Stimulated activated CD4-positive, alpha-beta T cell treated with anti-CD3 and anti-CD28 coated beads, Interleukin-12 subunit alpha, Interleukin-12 subunit beta, amount 100 ng/mL, for 48 hours (primary cell): ENCODE measurements around the gene PRKCD.

ENCODE experiments used
- DNase-seq, 3 donors: peaks; one replicate each; pipeline ENCODE4 v3.0.0-alpha.2; 2020; ENCODE audit warnings: low read depth in 2 of 3, low spot score in 1 of 3

The PRKCD gene

DNA sequence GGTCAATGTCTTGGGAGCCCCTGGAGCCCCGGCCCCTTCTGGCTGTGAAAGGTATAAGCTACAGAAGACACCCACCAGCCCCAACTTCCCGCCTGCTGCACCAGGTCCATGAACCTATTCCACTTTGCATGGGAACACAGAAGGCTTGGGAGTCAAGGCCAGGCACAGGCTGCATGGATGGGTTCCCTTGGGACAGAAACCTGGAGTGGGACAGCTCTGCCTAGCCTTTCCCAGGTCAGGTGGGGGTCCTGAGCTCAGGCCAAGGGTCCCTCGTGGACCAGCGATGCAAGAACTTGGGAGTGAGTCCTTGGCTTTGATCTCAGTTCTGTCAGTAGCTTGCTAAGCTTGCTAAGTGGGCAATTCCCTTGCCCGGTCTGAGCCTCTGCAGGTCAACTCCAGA is 69.8 kb downstream of the PRKCD start:
- DNase-seq, result no peak

DNA sequence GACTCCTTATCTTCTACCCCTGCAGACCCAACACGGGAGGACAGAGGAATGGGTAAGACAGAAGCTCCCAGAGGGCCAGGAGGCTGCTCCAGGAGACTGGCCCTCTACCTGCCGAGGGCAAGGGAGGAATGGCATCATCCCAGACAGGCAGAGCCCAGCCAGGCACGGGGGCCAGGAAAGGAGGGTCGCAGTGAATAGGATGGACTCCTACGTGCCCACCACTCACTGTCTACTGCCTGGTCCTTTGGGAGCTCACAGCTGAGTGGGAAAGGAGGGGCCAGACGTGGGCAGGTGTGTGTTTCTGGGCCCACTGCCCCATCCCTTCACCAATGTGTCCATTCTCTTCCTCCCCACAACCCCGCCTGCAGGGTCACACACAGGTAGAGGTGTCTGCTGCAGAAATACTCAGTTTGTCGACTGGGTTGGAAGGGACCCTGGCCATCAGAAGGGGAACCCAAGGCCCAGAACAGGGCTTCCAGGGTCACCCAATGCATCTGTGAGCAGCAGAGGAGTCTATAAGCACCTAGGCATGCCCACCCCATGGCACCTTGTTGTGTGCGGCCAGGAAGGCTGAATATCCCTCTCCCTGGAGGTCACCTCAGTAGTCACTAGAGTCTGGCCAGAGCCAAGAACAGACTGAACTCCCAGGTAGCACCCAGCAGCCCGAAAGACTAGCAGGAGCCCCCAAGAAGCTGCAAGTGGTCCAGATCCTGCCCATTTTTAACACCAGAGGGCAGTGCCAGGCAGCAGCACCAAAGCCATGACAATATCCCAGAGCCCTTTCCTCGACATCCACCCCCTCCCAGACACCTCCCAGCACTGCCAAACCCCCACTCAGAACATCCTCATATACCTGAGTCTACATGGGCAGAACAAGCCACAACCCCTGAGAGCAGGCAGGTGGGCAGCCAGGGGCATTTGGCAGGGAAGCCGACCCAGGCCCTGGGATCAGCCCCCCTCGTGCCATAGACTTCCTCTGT is 70.8 kb downstream of the PRKCD start:
- DNase-seq, result no peak

DNA sequence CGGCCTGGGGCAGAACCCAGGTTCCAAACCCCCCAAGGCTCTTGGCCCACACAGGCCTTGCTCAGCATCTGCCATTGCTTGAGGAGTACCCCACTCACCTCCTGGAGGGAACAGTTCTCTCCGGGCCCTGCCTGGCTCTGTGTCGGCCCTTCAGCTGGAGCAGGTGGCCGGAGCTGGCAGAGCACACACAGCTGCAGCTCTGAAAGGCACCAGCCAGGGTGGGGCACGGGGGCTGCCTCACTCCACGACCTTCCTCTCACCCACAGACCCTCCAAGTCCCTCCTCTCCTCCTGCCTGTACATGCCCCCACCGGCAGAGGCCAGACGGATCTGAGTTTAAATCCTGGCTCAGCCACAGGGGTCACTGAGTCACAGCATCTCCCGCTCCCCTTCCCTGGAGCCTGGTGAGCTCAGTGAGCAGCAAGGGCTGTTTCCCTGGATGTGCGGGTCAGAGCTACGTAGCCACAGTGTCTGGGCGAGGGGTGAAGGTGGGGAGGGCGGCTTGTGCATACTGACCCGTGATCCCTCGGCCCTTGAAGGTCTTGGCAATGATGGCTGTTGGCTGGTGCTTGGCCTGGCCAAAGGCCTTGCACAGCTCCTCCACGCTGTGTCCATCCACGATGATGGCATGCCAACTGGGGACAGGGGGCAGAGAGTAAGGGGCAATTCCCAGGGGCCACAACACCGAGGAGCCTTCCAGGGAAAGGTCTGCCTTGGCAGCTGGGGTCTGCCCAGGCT is 71.8 kb downstream of the PRKCD start:
- no peak for DNase-seq

DNA sequence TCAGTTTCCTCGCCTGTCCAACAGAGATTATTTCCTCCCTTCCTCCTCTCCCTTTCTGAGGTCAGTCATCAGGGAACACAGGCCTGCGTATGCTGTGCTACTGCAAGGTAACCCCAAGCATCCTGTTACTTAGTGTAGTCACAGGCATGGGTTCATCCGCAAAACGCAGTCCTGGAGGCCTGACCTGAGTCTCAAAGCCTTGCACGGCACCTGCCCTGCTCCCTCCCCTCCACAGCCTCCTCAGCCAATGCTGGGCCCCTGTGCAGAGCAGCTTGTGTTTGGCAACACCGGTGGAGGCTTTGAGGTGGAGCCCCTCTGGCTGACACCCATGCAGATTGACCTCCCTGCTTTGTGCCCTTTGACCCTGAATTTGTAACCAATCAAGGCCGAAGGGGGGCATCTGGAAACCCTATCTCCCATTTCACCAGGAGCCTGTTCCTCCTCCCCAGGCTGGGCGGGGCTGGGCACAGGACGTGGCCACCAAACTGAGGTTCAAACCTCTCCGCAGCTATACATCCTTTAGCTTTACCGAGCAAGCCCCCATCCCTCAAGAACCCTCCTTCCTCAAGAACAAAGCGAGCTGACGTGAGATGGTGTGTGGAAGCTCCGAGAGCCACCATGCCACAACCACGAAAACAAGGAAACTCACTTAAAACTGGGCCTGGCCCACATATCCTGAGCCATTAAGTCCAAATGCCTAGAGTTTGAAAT is 73.3 kb downstream of the PRKCD start:
- no peak for DNase-seq

DNA sequence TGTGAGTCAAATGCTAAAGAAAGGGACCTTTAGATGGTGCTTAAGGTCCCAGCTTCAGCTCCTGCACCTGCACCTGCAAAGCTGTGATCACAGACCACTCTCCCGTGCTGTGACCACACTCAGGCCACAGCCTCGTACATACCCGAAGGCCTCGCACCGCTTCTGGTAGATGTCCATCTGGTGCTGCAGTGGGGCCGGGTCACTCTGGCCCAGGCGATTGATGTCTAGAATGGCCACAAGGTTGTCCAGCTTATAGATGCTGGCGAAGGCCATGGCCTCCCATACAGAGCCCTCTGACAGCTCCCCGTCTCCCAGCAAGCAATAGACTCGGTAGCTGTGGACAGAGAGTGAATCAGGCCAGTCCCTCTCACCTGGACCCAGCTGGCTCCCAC is 73.8 kb downstream of the PRKCD start:
- no peak for DNase-seq

DNA sequence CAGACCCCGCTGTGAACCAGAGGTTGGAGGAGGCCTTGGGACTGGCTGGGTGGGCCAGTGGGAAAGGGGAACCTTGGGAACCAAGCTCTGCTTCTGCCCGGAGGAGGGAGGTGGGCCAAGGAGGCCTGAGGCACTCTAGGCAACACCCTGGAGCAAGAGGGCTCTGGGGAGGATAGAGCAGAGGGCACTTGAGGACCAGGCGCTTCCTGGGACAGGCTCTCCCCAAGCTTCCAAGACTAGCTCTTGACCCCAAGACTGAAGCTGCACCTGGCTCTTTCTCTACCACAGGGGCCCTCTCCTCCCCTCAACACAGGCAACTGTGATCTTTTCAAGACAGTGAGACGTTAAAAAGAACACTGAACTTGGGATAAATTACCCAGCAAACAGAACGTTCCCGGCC is 74.5 kb downstream of the PRKCD start:
- no peak for DNase-seq

DNA sequence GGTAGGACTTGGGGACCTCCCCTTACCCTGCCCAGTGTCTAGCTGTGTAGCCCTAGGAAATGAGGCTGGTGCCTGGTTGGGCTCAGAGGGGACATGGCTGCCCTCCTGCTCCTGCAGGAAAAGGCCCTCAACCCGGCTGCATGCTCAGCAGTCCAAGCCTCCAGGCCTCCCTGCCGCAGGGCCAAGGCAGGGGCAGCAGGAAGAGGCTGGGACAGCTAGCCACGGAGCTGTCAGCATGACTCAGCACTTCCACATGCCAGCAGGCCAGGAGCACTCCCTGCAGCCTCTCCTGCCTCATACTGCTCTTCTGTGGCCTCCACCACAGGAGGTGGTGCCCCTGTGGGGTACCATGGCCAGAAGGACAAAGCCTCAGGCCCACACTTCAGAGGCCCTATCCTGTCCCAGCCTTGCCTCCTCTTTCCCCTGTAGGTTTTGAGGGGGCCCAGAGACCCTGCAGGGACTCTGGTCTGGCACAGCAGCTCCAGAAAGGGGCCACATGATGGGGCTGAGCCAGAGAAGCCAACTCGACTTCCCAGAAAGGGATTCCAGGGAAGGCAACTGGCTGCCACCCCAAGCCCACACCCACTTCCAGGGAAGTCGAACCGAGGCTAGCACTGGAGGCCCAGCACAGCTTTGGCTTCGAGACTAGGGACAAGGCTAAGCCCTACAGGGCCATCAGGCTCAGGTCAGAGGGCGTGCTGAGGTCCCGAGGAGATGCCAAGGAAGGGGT is 75.3 kb downstream of the PRKCD start:
- DNase-seq, result no peak

DNA sequence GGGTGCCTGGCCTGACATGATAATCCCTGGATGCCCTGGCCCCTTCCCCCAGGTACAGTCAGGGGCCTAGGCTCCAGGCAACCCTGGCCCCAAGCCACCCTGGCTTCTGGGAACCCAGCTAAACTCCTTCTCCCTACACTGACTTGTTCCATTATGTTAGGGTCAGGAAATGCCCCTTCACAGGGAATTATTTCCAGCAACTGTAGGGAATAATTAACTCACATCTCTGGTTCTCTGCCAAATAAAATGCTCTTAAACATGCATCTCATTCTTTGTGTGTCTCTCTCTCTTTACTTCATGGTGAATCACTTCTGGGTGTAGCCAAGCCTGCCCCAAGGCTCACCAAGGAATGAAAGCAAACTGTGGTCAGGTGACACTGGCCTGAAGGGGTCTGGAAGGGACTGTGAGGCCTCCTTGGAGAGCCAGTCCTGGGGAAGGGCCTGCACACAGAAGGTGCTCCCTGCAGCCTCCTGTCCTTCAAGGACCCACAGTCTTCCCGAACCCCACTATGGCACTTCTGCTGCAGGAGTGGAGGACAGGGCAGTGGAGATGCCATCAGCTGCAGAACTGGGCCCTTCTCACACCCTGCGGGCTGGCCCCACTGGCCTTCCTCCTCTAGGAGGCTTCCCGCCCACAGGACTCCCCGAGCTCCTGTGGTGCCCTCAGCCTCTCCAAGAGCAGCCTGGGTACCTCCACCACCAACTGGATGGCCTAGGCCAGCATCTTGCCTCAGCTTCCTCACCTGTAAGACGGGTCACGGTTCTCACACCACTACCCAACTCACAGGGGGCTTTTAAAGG is 77.2 kb downstream of the PRKCD start:
- DNase-seq, result no peak

DNA sequence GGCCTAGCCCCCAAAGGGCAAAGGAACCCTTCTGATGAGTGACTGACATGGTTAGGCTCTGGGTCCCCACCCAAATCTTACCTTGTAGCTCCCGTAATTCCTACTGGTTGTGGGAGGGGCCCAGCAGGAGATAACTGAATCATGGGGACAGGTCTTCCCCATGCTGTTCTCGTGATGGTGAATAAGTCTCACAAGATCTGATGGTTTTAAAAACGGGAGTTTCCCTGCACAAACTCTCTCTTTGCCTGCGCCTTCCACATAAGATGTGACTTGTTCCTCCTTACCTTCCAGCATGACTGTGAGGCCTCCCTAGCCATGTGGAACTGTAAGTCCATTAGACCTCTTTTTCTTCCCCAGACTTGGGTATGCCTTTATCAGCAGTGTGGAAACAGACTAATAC is 77.9 kb downstream of the PRKCD start:
- DNase-seq, result no peak

DNA sequence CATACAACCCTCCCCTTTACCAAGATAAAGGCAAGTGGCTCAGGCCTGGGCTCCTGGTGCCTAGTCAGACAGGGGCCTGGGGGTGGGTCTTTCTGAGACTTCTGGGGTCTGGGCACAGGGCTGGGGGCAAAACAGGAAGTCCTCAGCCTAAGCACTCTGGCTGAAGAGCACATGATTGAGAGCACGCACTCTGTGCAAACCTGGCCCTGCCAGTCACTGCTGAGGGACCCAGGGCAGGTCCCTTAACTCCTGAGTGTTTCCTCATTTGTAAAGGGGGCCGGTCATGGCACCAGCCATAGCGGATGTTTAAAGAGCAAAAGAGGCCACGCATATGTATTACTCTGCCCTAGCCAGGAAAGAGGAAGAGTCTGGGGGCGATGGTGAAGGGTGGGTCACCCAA is 78.8 kb downstream of the PRKCD start:
- no peak for DNase-seq

DNA sequence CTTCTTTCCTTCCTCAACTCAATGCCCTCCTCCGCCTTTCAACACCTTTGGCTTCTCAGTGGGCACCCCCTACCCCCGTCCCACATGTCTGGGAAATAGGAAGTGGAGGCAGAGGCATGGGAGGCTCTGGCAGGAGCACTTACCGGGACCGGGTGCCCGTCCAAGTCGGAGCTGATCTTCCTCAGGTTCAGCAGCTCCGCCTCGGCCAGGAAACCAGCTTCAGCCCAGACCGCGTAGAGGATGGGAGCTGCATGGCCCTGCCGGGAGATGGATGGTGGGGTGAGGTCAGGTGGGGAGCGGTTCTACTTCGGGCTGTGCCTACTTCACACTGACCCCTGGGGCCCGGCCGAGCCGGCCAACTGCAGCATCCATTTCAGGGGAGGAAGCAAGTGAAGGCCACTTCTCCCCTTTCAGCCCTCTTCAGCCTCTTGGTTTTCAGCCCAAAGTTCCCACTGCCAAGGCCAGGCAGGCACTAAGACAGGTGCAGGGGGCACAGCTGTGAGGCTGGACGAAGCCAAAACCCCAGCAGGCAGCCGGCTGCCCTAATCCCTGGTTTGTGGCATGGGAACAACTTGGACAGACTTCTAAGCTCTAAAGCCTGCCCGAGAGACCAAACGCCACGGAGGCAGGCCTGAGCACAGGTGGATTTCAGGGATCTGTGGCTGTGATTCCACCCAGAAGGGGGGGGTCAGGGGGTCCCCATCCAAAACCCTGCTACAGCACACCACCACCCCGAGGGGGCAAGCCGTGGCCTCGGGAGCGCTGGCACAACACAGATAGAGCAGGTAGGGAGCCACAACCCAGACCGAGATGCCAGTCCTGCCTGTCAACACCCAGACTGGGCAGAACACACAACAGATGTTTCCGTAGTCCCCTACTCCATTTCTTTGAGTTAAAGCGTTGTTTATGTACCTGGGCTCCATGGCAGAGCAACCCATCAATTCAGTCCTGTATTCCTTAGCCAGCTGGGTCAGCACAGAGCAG is 80.3 kb downstream of the PRKCD start:
- DNase-seq, result no peak

DNA sequence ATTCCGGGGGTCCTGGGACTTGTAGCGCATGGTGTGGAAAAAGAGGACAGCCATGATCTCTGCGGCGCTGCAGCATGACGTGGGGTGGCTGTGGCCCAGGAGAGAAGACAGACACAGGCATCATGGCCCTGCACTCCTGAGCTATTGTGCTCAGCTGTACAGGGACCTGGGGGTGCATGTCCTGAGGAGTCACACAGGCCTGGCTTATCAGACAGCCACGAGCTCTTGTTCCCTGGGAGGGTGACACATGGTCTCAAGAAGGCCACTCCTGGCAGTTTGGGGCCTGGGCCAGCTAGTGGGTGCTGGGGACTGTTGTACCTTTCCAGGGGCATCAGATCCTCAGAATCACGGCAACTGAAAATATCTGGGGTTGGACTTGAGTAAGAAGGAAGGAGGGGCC is 81.1 kb downstream of the PRKCD start:
- no peak for DNase-seq
